Measurements from ENCODE around the gene DNA2.
A peak's percentile ranks its signal among the peaks of the same experiment; 100 is the strongest.

Gene DNA2

GRCh38 chr10:68446179-68446578 is 25.6 kb downstream of the DNA2 start:
- DNase-seq = no peak

- no peak for DNase-seq
Observed at GRCh38 chr10:68442971-68443370, 28.8 kb downstream of the DNA2 start.

GRCh38 chr10:68440898-68441297 is 30.9 kb downstream of the DNA2 start:
- DNase-seq = no peak

- DNase-seq = no peak
Observed at GRCh38 chr10:68435803-68436202, 36.0 kb downstream of the DNA2 start.

GRCh38 chr10:68434657-68435056 is 37.1 kb downstream of the DNA2 start:
- DNase-seq = no peak

- no peak for DNase-seq
Observed at GRCh38 chr10:68428396-68429104, 43.2 kb downstream of the DNA2 start.

GRCh38 chr10:68424454-68425014 is 47.2 kb downstream of the DNA2 start:
- DNase-seq = no peak

- peak; percentile 21 for DNase-seq
Observed at GRCh38 chr10:68423522-68423921, 48.3 kb downstream of the DNA2 start.

GRCh38 chr10:68419376-68419775 is 52.4 kb downstream of the DNA2 start:
- DNase-seq = no peak

- DNase-seq = no peak
Observed at GRCh38 chr10:68408898-68409518, 62.8 kb downstream of the DNA2 start.

GRCh38 chr10:68406815-68407548 is 64.8 kb downstream of the DNA2 start, which contains the start of gene RUFY2:
TSS of gene RUFY2 (minus strand) at chr10:68407277. CDS start at chr10:68407189, 88 bp downstream.
- peak; percentile 77 for DNase-seq

GRCh38 chr10:68406111-68406814 is 65.5 kb downstream of the DNA2 start:
- DNase-seq = no peak

GRCh38 chr10:68403701-68404100 is 68.1 kb downstream of the DNA2 start:
- DNase-seq = no peak

GRCh38 chr10:68402276-68402675 is 69.5 kb downstream of the DNA2 start:
- no peak for DNase-seq

GRCh38 chr10:68397005-68397404 is 74.8 kb downstream of the DNA2 start:
- no peak for DNase-seq

GRCh38 chr10:68385740-68386139 is 86.0 kb downstream of the DNA2 start:
- DNase-seq = no peak

- DNase-seq = no peak
Observed at GRCh38 chr10:68371604-68372003, 100.2 kb downstream of the DNA2 start.

GRCh38 chr10:68367121-68367520 is 104.7 kb downstream of the DNA2 start:
- DNase-seq = no peak

- DNase-seq = no peak
Observed at GRCh38 chr10:68366600-68366999, 105.2 kb downstream of the DNA2 start.

- DNase-seq = no peak
Observed at GRCh38 chr10:68365611-68366010, 106.2 kb downstream of the DNA2 start.

GRCh38 chr10:68364101-68364886 is 107.5 kb downstream of the DNA2 start:
- DNase-seq = no peak

Data from CD4-positive, alpha-beta T cell treated with Interleukin-17A for 1 hour (primary cell).